ENCODE data around the gene UBE2D3.
"Not testable (repeated sequence)": the region's sequence is repeated elsewhere in the genome, so short reads cannot be mapped to it uniquely, and the experiment has no call there.

UBE2D3 gene

DNA sequence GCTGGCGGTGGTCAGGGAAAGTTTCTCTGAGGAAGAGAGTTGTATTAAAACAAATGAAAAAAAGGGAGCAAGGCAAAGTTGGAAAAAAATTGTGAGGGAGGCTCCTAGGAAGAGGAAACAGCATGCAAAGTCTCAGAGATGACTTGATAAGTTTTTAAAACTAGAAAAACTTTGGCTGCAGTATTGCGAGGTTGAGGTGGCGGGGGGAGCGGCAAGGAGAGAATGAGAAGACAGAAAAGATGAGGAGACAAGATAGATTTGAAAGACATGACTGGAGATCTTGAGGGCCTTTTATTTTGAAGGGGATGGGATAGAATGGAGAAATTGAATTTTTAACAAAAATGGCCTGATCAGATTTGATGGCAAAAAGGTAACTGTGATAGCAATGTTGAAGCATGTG is 4.8 kb upstream of the UBE2D3 start:
- DNase-seq (ENCODE audit: low read depth in 1 of 2, low spot score in 1 of 2): no peak

- no peak for DNase-seq (ENCODE audit: low read depth in 1 of 2, low spot score in 1 of 2)
These were observed 2.5 kb upstream of the UBE2D3 start for GRCh38 chr4:102829803-102830202.

GRCh38 chr4:102828497-102828808 is 1.1 kb upstream of the UBE2D3 start:
- DNase-seq (ENCODE audit: low read depth in 1 of 2, low spot score in 1 of 2): no peak

- peak; percentile 95 to 96 for DNase-seq (ENCODE audit: low read depth in 1 of 2, low spot score in 1 of 2)
These were observed 534 bp upstream of the UBE2D3 start for GRCh38 chr4:102827674-102828496.

DNA sequence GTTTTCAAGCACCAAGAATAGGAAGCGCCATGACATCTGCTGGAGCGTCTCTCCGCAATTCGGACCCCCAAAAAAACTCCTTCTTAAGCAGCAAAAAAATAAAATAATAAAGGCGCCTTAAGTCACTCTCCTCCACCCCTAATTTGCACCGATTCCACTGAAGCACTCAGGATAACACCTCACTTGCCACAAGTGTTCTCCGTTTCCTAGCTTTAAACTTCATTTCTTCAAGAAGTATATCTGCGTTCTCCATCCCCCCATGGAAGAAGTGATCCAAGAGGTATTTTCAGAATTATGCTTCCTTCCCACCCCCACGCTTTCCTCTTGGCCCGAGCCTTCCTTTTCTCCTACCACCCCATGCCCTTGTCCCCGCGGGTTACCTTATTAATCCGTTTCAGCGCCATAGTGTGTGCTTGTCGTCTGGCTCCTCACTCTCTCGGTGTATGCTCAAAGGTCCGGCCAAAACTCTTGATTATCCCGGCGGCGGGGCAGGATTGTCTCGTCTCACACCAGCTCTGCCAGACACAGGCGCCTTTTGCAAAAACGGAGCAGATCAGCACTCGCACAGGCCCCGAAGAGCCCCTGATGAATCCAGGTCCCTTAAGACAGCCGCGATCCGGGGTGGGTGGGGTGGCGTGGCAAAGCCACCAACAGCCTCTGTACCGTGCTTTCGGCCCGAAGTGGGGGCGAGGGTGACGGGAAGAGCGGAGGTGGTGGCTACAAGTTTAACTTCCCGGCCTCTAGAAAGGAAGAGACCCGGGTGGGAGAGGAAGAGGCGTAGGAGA is 1.1 kb downstream of the UBE2D3 start:
- no peak for DNase-seq (ENCODE audit: low read depth in 1 of 2, low spot score in 1 of 2)

DNA sequence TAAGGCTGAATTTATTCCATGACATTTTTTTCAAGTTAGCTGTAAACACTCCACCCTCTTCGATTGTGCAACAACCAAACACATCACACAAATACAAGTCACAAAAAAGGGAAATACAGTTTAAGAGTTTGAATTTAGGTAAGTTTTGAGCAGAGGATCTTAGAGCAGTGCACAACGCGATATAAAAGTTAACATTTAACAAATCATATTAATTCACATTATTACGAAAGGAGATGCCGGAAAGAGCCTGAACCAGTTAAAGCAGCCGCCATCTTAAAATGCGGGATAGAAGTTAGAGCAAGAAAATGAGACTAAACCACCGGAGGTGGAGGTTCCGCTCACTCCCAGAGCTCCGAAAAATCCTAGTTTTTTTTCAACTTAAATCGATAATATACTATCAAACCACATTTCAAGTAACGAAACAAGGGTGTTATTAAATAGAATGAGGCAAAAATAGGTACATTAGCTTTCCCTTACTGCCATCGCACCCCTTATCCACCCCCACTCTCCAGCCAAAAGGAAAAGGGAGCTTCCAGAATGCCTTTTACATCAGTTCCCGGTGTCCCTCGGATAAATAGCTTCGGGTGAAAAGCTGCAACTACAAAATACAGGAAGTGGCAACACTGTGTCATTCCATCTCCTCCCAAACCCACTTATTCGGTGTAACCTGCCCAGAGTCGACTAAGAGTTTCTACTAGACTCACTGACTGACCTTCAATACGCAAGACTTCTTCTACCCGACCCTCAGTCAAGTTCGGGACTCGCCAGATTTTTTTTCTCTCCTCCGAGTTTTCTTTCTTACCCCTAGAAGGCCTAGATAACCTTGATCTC is 1.9 kb downstream of the UBE2D3 start:
- no peak for DNase-seq (ENCODE audit: low read depth in 1 of 2, low spot score in 1 of 2)

DNA sequence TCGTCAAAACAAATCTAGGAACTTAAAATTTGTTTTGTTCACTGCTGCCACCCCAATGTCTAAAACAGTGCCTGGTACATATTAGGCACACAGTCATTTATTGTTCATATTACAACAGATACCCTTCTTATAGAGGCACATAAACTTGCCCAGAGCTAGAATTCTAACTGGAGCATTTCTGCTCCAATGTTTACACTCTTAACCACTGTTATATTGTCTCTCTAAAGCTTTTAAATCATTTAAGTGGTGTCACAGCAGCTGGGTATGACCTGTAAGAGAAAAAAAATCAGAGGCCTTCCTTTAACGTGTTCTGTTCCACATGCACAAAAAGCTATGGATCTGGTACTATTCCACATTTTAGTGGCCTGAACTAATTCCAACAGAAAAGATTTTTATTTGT is 3.0 kb downstream of the UBE2D3 start:
- DNase-seq (ENCODE audit: low read depth in 1 of 2, low spot score in 1 of 2): no peak

- DNase-seq (ENCODE audit: low read depth in 1 of 2, low spot score in 1 of 2): no peak
These were observed 3.5 kb downstream of the UBE2D3 start for GRCh38 chr4:102823897-102824296.

- no peak for DNase-seq (ENCODE audit: low read depth in 1 of 2, low spot score in 1 of 2)
These were observed 3.9 kb downstream of the UBE2D3 start for GRCh38 chr4:102823464-102823863.

DNA sequence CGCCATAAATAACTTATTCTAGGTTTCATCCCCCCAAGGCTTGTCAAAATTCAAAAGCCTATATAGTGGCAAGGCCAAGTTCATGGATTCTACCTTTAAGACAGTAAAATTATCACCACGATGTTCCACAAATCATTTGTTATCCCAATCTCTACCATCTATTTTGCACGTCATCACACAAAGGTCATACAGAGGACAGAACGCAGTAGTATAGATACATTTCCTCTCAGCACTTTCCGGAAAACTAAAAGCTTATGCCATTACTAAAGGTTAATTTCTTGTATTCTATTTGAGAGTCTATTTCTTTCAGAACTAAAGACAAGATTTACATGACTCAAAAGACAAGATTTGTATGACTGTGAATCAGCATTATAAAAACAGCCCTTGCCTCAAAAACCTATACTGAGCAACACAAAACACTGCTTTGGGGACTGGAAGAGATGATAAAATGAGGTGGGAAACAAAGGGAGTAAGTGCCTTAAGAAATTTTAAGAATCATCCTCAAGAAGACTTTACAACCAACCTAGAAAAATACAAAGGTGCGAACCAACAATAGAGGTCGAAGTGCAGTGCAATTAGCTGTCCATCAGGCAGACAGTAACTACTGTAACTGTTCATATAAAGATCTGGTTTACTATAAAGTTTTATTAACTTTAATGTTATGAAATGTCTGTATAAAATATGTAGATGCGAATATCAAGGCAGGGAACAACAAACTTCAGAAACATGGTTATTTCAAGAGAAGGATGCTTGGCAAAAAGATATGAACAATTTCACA is 7.6 kb downstream of the UBE2D3 start:
- DNase-seq (ENCODE audit: low read depth in 1 of 2, low spot score in 1 of 2): no peak

- DNase-seq (ENCODE audit: low read depth in 1 of 2, low spot score in 1 of 2): not testable (repeated sequence)
These were observed 8.3 kb downstream of the UBE2D3 start for GRCh38 chr4:102819100-102819499.

GRCh38 chr4:102817613-102818268 is 9.6 kb downstream of the UBE2D3 start:
- DNase-seq (ENCODE audit: low read depth in 1 of 2, low spot score in 1 of 2): no peak

- no peak for DNase-seq (ENCODE audit: low read depth in 1 of 2, low spot score in 1 of 2)
These were observed 10.2 kb downstream of the UBE2D3 start for GRCh38 chr4:102817021-102817605.

GRCh38 chr4:102815981-102816380 is 11.4 kb downstream of the UBE2D3 start:
- DNase-seq (ENCODE audit: low read depth in 1 of 2, low spot score in 1 of 2): no peak

GRCh38 chr4:102809691-102810090 is 17.7 kb downstream of the UBE2D3 start:
- no peak for DNase-seq (ENCODE audit: low read depth in 1 of 2, low spot score in 1 of 2)

GRCh38 chr4:102809190-102809589 is 18.2 kb downstream of the UBE2D3 start:
- no peak for DNase-seq (ENCODE audit: low read depth in 1 of 2, low spot score in 1 of 2)

DNA sequence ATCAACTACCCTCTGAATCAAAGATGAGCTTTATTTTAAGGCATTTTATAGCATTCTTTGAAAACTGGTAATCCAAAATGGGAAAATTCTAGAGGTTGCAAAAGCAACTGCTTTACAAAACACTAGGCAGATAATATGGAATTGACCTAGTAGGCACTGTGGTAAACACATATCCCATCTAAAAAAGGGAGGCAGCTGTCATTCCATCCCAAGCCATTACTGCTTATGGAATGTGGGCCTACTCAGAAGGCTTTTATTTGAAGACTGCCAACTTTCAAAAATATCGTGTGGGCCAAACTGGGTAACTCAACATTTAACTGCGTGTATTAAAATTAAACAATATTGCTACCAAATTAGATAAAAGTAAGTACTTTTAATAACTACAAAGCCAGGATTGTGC is 19.3 kb downstream of the UBE2D3 start:
- no peak for DNase-seq (ENCODE audit: low read depth in 1 of 2, low spot score in 1 of 2)

GRCh38 chr4:102807345-102807744 is 20.0 kb downstream of the UBE2D3 start:
- DNase-seq (ENCODE audit: low read depth in 1 of 2, low spot score in 1 of 2): no peak

GRCh38 chr4:102799816-102800215 is 27.5 kb downstream of the UBE2D3 start:
- DNase-seq (ENCODE audit: low read depth in 1 of 2, low spot score in 1 of 2): no peak

- DNase-seq (ENCODE audit: low read depth in 1 of 2, low spot score in 1 of 2): no peak
These were observed 32.4 kb downstream of the UBE2D3 start for GRCh38 chr4:102794999-102795398.

Measured in activated T-helper 1 cell treated with anti-CD3 and anti-CD28 coated beads, Interleukin-2, amount 50 U/mL, for 16 hours (primary cell).